Right lobe of liver (tissue), 4 donors: ENCODE measurements around the gene LAS1L.

ENCODE experiments used
- POLR2A ChIP-seq: fragments of 450-650 bp; IDR thresholded peaks from one replicate; pipeline ENCODE4 v1.6.1; 2017; ENCODE audit warnings: antibody characterized with exemption, mild to moderate bottlenecking
- TF ChIP-seq, protein P1 (sequence below), 4 donors: fragments of 200-600 bp in 3 of 4; fragments of 450-650 bp in 1 of 4; IDR thresholded peaks; one replicate each; pipeline versions ENCODE4 v1.5.1 to v1.8.0; 2016 to 2022; ENCODE audit warnings: antibody characterized with exemption in 4 of 4, mild to moderate bottlenecking in 2 of 4
- donor health status: DM: no; HTN: no; CAD: no.
- donor health status: DM: no; HTN: no; CAD: no.
- donor health status: DM: no; HTN: yes; CAD: no.

- TF ChIP-seq, protein P1, sequence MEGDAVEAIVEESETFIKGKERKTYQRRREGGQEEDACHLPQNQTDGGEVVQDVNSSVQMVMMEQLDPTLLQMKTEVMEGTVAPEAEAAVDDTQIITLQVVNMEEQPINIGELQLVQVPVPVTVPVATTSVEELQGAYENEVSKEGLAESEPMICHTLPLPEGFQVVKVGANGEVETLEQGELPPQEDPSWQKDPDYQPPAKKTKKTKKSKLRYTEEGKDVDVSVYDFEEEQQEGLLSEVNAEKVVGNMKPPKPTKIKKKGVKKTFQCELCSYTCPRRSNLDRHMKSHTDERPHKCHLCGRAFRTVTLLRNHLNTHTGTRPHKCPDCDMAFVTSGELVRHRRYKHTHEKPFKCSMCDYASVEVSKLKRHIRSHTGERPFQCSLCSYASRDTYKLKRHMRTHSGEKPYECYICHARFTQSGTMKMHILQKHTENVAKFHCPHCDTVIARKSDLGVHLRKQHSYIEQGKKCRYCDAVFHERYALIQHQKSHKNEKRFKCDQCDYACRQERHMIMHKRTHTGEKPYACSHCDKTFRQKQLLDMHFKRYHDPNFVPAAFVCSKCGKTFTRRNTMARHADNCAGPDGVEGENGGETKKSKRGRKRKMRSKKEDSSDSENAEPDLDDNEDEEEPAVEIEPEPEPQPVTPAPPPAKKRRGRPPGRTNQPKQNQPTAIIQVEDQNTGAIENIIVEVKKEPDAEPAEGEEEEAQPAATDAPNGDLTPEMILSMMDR (IDR thresholded peaks at IDR 0.05) = no peak
- TF ChIP-seq POLR2A = no peak
Observed at GRCh38 chrX:65517923-65518322, 16.7 kb downstream of the LAS1L start.
